HCT116 (cell line): Measurements from ENCODE around the gene HAGH. TPM values are rescaled to one million over a fixed set of nuclear protein-coding genes. Genes with fewer than 3 reads are reported as not detected.

Source experiments
- ATAC-seq: fragments of 200-7000 bp; cut with Tn5 transposase; 2 replicates; pipeline ENCODE4 v1.9.1; 2020; ENCODE audit warnings: mild to moderate bottlenecking, moderate library complexity
- BruUV-seq: library from RNA; stranded (reverse); fragments of 400-500 nt; replicated peaks from 2 replicates; lab custom pipeline; 2021; lab: Mats Ljungman, UMichigan
- CTCF ChIA-PET: fragments of 300-600 bp; sonication (Branson Sonifier 250); formaldehyde crosslinking; loops from one replicate; lab custom pipeline; 2021; ENCODE audit warnings: antibody characterized with exemption; lab: Charles Lee
- POLR2A ChIA-PET: fragments of 300-600, 350-600 bp; sonication (Branson Sonifier 250); formaldehyde crosslinking; loops from one replicate; lab custom pipeline; 2021; ENCODE audit warnings: antibody characterized with exemption; lab: Charles Lee
- RAD21 ChIA-PET, 2 experiments: fragments of 300-600 bp; sonication (Branson Sonifier 250); formaldehyde crosslinking; loops; one replicate each; lab custom pipeline; 2023; ENCODE audit warnings: low total read pairs in 2 of 2; ENCODE audit not compliant: uncharacterized antibody in 2 of 2, unreplicated experiment in 2 of 2, low non-redundant PET in 1 of 2; lab: Charles Lee
- DNase-seq: peaks from one replicate; pipeline ENCODE4 v3.0.0-alpha.2; 2010; ENCODE audit warnings: low read depth, low spot score
- H2AFZ ChIP-seq: fragments of 200-600 bp; shearing (Covaris generic), sonication (generic); 2 replicates; pipeline ENCODE4 v1.6.1; 2017; ENCODE audit warnings: low read depth, mixed run types, mixed read lengths, antibody characterized with exemption, low read length; ENCODE audit not compliant: poor library complexity, severe bottlenecking
- H3K27ac ChIP-seq: 2 replicates; pipeline ENCODE4 v1.5.1; 2012; ENCODE audit warnings: low read depth, low read length
- H3K27me3 ChIP-seq: fragments of 200-600 bp; sonication (generic); 2 replicates; pipeline ENCODE4 v1.6.1; 2016; ENCODE audit warnings: mixed run types, low read length, mixed read lengths; ENCODE audit not compliant: insufficient read depth
- H3K36me3 ChIP-seq, 2 experiments: fragments of 200-500 bp in 1 of 2; fragments of 200-600 bp in 1 of 2; sonication (Bioruptor generic) in 1 of 2; sonication (generic) in 1 of 2; 2 replicates each; pipeline versions ENCODE4 v1.5.1 to v1.6.1; 2014 to 2016; ENCODE audit warnings: low read length in 2 of 2, inconsistent platforms in 1 of 2, mixed read lengths in 1 of 2, mixed run types in 1 of 2; ENCODE audit not compliant: insufficient read depth in 2 of 2, control insufficient read depth in 1 of 2
- H3K4me1 ChIP-seq, 2 experiments: fragments of 200-600 bp in 1 of 2; sonication (generic) in 1 of 2; 2 replicates each; pipeline versions ENCODE4 v1.5.1 to v1.6.1; 2012 to 2017; ENCODE audit warnings: low read length in 2 of 2, inconsistent platforms in 1 of 2, mild to moderate bottlenecking in 1 of 2, mixed read lengths in 1 of 2, mixed run types in 1 of 2, moderate library complexity in 1 of 2; ENCODE audit not compliant: insufficient read depth in 2 of 2, control insufficient read depth in 1 of 2
- H3K4me2 ChIP-seq: fragments of 200-600 bp; sonication (generic); 2 replicates; pipeline ENCODE4 v1.6.1; 2017; ENCODE audit warnings: mixed run types, low read length, mixed read lengths
- H3K4me3 ChIP-seq, 2 experiments: fragments of 200-600 bp in 1 of 2; sonication (generic) in 1 of 2; replicated peaks in 1 of 2; 2 replicates each; pipeline ENCODE4 v1.5.1; 2011 to 2016; ENCODE audit warnings: low read length in 2 of 2, control low read depth in 1 of 2, low read depth in 1 of 2, mild to moderate bottlenecking in 1 of 2, mixed read lengths in 1 of 2, mixed run types in 1 of 2
- H3K79me2 ChIP-seq: fragments of 200-600 bp; sonication (generic); 2 replicates; pipeline ENCODE4 v1.6.1; 2017; ENCODE audit warnings: mild to moderate bottlenecking, mixed run types, low read length, moderate library complexity, mixed read lengths; ENCODE audit not compliant: insufficient read depth
- H3K9ac ChIP-seq: fragments of 200-600 bp; sonication (generic); 2 replicates; pipeline ENCODE4 v1.6.1; 2016; ENCODE audit warnings: low read length, mixed read lengths
- H3K9me2 ChIP-seq: fragments of 200-600 bp; sonication (generic), shearing (Covaris generic); 2 replicates; pipeline ENCODE4 v1.6.1; 2017; ENCODE audit warnings: mixed run types, mild to moderate bottlenecking, moderate library complexity; ENCODE audit not compliant: insufficient read depth
- H3K9me3 ChIP-seq, 2 experiments: fragments of 200-500 bp in 1 of 2; fragments of 200-600 bp in 1 of 2; sonication (Bioruptor generic) in 1 of 2; sonication (generic) in 1 of 2; 2 replicates each; pipeline ENCODE4 v1.6.1; 2014 to 2017; ENCODE audit warnings: low read length in 2 of 2, mixed read lengths in 2 of 2, inconsistent platforms in 1 of 2, low read depth in 1 of 2, mild to moderate bottlenecking in 1 of 2, mixed run types in 1 of 2, moderate library complexity in 1 of 2; ENCODE audit not compliant: control insufficient read depth in 1 of 2, insufficient read depth in 1 of 2
- H4K20me1 ChIP-seq: fragments of 200-600 bp; sonication (generic), shearing (Covaris generic); 2 replicates; pipeline ENCODE4 v1.6.1; 2017; ENCODE audit warnings: mixed run types, mild to moderate bottlenecking, moderate library complexity; ENCODE audit not compliant: insufficient read depth
- ATF3 ChIP-seq: IDR thresholded peaks from 2 replicates; pipeline ENCODE4 v1.6.1; 2012
- ELF1 ChIP-seq: IDR thresholded peaks from 2 replicates; pipeline ENCODE4 v1.6.1; 2012; ENCODE audit warnings: low read depth, borderline replicate concordance
- EZH2 ChIP-seq: fragments of 200-600 bp; sonication (generic); IDR thresholded peaks from 2 replicates; pipeline ENCODE4 v1.6.1; 2017; ENCODE audit warnings: antibody characterized with exemption, mixed run types
- EZH2phosphoT487 ChIP-seq: fragments of 200-600 bp; IDR thresholded peaks from 2 replicates; pipeline ENCODE4 v1.6.1; 2018; ENCODE audit warnings: antibody characterized with exemption, borderline replicate concordance
- JUND ChIP-seq: IDR thresholded peaks from 2 replicates; pipeline ENCODE4 v1.6.1; 2012
- MAX ChIP-seq: IDR thresholded peaks from 2 replicates; pipeline ENCODE4 v1.6.1; 2012
- POLR2A ChIP-seq: IDR thresholded peaks from 2 replicates; pipeline ENCODE4 v1.7.0; 2011; ENCODE audit warnings: borderline replicate concordance; ENCODE audit not compliant: insufficient read depth, insufficient read length; ENCODE audit errors: extremely low read depth
- POLR2AphosphoS5 ChIP-seq: IDR thresholded peaks from 2 replicates; pipeline ENCODE4 v1.6.1; 2011; ENCODE audit warnings: mild to moderate bottlenecking, low read depth, low read length, moderate library complexity
- REST ChIP-seq: IDR thresholded peaks from 2 replicates; pipeline ENCODE4 v1.6.1; 2012; ENCODE audit warnings: low read depth
- SIN3A ChIP-seq: IDR thresholded peaks from 2 replicates; pipeline ENCODE4 v1.6.1; 2012; ENCODE audit warnings: low read depth
- SP1 ChIP-seq: IDR thresholded peaks from 2 replicates; pipeline ENCODE4 v1.6.1; 2012; ENCODE audit warnings: low read depth
- SRF ChIP-seq: IDR thresholded peaks from 2 replicates; pipeline ENCODE4 v1.6.1; 2012; ENCODE audit warnings: low read depth
- TCF7L2 ChIP-seq: IDR thresholded peaks from 2 replicates; pipeline ENCODE4 v1.7.0; 2011; ENCODE audit warnings: borderline replicate concordance, inconsistent platforms; ENCODE audit not compliant: insufficient read depth, insufficient read length; ENCODE audit errors: extremely low read depth
- YY1 ChIP-seq: IDR thresholded peaks from 2 replicates; pipeline ENCODE4 v1.6.1; 2011; ENCODE audit warnings: low read length, low read depth, moderate library complexity, mild to moderate bottlenecking; ENCODE audit not compliant: insufficient replicate concordance; ENCODE audit errors: extremely low read depth
- intact Hi-C: fragments of 100-400 bp; cut with micrococcal nuclease; formaldehyde crosslinking; loops from 2 replicates; pipeline ENCODE4 v1.10.0; 2022
- total RNA-seq: library from RNA; stranded (reverse); gene quantifications from one replicate; pipeline ENCODE4 v1.2.1, GENCODE V29; 2021; ENCODE audit not compliant: unreplicated experiment

The HAGH gene
- total RNA-seq, 1 experiment from 2014 or later = 39.1 TPM

- Histone ChIP-seq H3K27ac (no peak overlapping the region), H3K9me3 (no peaks in the 10 kb centered on the region), H3K79me2 (no peaks in the 10 kb centered on the region), H3K4me2 (no peak overlapping the region), H3K27me3 (no peaks in the 10 kb centered on the region), H3K4me3 (no peak overlapping the region), H3K9me2 (no peaks in the 10 kb centered on the region), H4K20me1 (no peaks in the 10 kb centered on the region), H3K4me1 (peaks cover 6 to 10% of the 10 kb centered on the region in 2 experiments; a peak in 3 of 4 replicates), H3K36me3 (no peaks in the 10 kb centered on the region), H3K9ac (no peak overlapping the region), H2AFZ (no peak overlapping the region)
- DNase-seq = no peak
- BruUV-seq = no TSS peak
- ChIA-PET RAD21 (no interaction called here), CTCF (no interaction called here), POLR2A (no interaction called here)
- no peak for ATAC-seq
- intact Hi-C loops = no loop called here
- TF ChIP-seq SP1 = no peak
- TF ChIP-seq EZH2phosphoT487 = no peak
- no peak for TF ChIP-seq POLR2AphosphoS5
- no peak for TF ChIP-seq MAX
- TF ChIP-seq JUND = no peak
- TF ChIP-seq SIN3A = no peak
- no peak for TF ChIP-seq ELF1
- no peak for TF ChIP-seq EZH2
- TF ChIP-seq POLR2A = no peak
- no peak for TF ChIP-seq TCF7L2
- TF ChIP-seq REST = no peak
- TF ChIP-seq ATF3 = no peak
- TF ChIP-seq SRF = no peak
- no peak for TF ChIP-seq YY1
Measured at GRCh38 chr16:1810106-1810505, 16.5 kb downstream of the HAGH start.
